ENCODE data around the gene MAGOHB.
A peak's percentile ranks its signal among the peaks of the same experiment; 100 is the strongest.
"Not testable (repeated sequence)": the region's sequence is repeated elsewhere in the genome, so short reads cannot be mapped to it uniquely, and the experiment has no call there.

MAGOHB gene

DNA sequence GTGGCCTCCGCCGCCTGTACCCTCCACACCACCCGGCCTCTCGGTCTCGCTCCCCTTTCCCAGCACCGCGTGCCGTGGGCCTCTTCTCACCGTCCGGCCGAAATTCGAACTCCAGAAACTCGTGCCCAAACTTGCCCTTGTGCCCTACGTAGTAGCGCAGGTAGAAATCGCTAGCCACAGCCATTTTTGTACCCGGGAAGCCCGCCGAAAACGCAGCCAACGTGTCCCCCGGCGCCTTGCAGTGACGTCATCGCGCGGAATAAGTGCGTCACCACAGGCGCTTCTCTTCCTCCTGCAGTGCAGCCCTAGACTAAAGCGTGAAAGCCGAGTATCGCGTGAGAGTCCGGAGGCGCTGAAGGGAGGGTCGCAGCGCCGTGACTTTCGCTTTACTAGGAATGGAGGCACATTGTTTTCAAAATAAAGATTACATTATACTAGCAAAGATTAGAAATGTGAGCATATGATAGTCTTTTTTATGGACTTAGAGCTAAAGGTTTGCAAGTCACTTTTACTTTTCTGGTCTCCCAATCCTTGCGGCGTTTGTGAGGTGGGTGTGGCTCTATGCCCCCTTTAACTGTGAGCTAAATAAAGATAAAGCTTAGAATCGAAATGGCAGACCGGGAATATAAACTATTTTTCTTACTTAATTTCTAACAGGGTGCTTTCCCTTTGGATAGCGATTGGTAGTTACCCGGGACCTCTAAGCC lies at the start of gene MAGOHB:
Gene MAGOHB (minus strand): TSS at position 261 of the 707 bp plus-strand sequence. CDS start 77 bp downstream, at position 184.
- peak; percentile 100 for DNase-seq

DNA sequence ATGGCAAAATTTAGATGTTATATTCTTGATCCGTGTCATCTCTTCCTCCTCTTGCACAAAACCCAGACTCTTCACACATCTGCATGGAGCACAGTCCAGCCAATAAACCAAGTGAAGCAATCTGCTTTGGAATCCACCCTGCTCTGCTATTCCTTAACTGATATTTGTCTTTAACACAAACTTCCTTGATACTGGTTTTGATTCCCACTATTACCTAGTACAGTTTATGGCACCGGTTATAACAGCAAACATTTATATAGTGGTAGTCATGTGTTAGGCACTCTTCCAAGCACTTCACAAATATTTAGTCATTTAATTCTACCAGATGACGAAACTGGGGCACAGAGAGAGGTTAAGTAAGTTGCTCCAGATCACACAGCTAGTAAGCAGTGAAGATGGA lies 47.9 kb upstream of the MAGOHB start:
- no peak for DNase-seq

- no peak for DNase-seq
These were observed 40.6 kb upstream of the MAGOHB start for GRCh38 chr12:10654003-10654402.

- no peak for DNase-seq
These were observed 38.8 kb upstream of the MAGOHB start for GRCh38 chr12:10652192-10652591.

DNA sequence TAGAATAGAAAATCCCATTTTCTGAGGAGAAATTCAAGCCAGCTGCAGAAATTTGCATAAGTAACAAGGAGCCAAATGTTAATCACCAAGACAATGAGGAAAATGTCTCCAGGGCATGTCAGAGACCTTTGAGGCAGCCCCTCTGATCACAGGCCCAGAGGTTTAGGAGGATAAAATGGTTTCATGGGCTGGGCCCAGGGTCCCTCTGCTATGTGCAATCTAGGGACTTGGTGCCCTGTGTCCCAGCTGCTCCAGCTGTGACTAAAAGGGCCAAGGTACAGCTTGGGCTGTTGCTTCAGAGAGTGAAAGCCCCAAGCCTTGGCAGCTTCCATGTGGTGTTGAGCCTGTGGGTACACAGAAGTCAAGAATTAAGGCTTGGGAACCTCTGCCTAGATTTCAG lies 33.2 kb upstream of the MAGOHB start:
- DNase-seq = not testable (repeated sequence)

- DNase-seq = no peak
These were observed 32.5 kb upstream of the MAGOHB start for GRCh38 chr12:10645910-10646309.

DNA sequence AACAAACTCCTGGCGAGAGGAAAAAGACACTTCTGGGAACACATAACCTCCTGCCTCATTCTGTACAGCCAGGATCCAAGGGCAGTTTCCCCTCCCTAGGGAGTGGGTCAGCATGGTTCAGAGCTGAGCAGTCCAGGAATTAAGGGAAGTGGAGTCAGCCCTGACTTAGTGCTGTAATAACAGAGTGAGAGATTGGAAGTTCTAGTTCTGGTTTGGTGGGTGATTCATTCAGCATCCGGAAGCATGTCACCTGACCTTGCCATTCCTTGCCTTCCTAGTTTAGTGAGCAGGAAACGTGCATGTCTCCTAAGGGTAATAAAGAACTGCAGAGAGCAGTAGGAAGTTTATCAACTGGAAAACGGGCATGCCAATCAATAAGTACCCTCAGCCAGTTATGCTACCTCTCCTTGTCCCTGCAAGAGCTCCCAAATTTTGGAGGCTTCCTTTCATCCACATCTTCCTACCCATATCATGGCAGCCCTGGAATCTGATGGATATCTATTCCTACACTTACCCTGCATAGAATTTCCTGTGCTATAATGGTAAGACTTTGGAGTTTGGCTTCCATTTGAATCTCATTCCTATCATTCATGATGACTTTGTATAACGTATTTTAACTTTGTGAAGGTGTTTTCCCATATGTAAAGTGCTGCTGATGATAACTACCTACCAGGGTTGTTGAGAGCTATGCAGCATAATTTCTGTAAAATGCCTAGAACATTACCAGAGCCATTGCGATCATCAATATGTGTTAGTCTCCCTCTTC lies 28.5 kb upstream of the MAGOHB start:
- no peak for DNase-seq

- DNase-seq = no peak
These were observed 25.3 kb upstream of the MAGOHB start for GRCh38 chr12:10638728-10639127.

DNA sequence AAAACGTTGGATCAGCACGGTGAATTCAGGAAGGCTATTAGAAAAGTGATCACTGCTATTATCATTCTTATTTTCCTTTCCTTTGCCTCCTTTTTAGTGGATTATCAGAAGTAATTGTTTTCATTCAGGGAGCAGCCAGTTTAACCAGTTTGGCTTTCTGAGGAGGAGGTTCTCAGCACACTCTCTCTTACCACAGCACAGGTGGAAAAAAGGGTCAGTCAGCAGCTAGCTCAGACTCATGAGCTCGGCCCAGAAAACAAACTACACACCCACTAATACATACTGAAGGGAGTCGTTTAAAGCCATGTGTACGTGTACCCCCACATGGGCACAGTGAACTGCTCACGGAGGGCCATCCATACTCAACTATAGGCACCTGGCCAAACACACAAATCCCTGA lies 23.2 kb upstream of the MAGOHB start:
- no peak for DNase-seq

DNA sequence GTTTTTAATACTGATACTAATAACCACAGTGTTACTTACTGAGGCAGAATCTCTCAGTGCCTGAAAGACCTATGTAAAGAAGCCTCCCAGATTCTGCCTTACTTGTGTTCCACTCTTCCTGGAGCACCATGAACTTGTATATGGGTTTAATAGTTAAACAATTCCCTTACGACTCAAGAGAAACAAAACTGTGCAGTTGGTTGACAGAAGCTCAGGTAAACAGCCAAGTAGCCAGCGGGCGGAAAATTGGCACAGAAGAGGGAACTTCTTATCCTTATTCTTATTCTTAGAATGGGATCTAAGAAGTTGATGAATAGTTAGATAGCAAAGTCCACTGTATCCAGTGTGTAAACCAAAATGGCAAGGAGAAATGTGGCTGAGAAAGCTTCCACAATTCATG lies 22.7 kb upstream of the MAGOHB start:
- DNase-seq = no peak

DNA sequence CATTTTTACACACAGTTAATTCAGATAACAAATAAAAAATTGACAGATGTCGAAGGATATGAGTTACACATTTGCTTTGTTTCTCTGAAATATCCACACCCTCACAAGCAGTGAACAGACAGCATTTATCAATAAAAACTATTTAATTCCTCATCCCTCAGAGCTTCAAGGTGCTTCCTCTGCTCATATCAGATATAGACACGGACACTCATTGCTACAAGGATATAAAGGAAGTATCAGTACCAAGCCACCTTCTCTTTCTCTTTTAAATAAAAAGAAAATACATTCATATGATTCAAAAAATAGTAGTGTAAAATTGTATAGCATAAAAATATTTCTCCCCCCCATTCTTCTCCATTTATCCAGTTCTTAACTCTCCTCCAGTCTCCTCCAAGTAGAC lies 21.9 kb upstream of the MAGOHB start:
- DNase-seq = no peak

DNA sequence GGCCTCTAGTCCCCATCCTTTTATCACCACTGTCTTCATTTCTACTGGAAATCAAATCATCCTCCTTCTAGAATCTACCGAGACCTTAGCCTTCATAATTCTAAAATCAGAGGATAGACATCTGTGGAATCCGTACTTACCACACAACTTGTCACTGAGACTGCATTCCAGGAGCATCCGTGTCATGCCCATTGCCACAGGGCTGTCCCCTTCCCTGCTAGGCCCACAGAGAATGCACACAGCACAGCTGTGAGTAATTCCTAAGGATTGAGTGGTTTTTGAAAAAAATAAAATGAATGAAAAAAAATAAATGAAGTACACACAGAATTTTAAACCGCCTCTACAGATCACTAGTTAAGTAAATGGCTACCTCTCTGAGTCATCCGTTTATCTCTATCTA lies 21.0 kb upstream of the MAGOHB start:
- DNase-seq = no peak

DNA sequence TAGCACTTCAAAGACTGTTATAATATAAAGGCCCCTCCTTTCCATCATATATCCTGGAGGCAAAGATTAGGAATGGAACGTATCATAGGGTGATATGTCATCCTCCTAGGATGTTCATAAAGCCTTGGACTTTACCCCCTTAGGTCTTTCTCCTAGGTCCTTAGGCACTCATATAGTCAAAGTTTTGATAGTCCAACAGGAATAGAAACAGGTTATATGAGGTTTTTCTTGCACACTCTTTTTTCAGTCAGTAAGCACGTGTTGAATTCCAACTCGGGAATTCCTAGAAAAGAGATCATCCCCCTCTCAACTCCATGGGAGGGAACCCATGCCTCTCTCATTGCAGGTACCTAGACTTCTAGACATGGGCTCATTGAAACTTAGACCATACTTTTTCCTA lies 20.1 kb upstream of the MAGOHB start:
- DNase-seq = no peak

GRCh38 chr12:10632226-10632625 lies 18.8 kb upstream of the MAGOHB start:
- DNase-seq = no peak

GRCh38 chr12:10624605-10625004 lies 11.2 kb upstream of the MAGOHB start:
- no peak for DNase-seq

- DNase-seq = no peak
These were observed 9.7 kb upstream of the MAGOHB start for GRCh38 chr12:10623131-10623530.

DNA sequence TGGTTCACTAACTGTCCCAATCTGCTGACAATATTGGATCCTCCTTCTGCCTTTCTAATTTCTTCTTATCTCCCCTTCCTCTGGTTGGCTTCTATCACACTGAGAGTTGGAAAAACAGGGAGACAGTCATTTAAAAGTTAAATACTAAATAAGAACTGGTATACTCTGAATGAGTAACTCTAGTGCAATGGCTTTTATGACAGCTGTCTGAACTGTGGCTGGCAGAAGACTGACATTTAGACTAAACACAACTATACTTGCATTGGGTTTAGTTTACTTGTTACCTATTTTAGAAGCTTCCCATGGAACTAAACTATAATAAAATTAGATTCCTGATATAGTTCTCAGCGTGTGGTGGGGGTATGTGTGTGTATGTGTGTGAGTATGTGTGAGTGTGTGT lies 7.9 kb upstream of the MAGOHB start:
- no peak for DNase-seq

- DNase-seq = no peak
These were observed 6.8 kb upstream of the MAGOHB start for GRCh38 chr12:10620078-10620779.

DNA sequence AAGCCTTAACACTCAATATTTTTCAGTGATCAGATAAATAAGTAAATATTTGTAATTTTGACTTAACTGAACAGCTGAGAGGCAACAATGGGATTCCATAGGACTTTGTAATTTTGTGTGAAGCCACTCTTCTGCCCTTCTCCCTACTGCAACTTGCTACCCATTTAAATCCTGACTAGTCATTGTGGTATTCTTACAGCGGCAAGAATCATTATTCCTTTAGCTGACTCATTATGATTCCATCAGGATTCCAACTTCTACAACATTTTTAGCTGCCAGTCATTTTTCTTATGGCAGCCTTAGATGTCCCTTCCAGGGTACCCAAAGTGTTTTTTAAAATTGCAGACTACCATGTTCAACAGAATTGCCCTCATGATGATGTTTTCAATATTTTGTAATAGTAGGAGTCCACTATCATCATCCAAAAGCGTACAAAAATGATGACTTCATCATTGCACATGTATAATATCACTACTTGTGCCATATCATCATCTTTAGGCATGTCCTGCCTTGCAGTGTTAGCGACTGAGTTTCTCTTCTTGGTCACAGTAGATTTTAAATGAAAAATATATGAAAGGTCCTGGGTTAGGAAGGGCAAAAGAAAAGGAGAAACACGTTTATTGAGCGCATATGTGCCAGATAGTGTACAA lies 5.1 kb upstream of the MAGOHB start:
- no peak for DNase-seq

DNA sequence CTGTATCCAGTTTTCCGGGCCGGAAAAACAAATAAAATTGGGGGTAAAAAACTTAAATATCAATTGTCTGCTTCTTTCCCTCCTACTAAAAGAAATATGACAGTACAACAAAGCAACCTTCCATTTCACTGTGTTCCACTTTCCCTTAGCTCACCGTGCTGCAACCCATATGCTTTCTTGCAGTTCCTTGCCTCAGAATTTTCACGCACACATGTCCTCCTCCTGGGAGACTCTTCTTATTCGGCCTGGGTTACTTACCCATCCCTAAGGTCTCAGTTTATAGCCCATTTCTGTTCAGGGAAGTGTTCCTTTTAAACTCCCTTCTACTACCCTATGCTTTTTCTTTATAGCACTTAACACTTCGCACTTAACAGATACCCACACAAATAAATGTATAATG lies 4.5 kb upstream of the MAGOHB start:
- no peak for DNase-seq

GRCh38 chr12:10615532-10615931 lies 2.1 kb upstream of the MAGOHB start:
- DNase-seq = no peak

DNA sequence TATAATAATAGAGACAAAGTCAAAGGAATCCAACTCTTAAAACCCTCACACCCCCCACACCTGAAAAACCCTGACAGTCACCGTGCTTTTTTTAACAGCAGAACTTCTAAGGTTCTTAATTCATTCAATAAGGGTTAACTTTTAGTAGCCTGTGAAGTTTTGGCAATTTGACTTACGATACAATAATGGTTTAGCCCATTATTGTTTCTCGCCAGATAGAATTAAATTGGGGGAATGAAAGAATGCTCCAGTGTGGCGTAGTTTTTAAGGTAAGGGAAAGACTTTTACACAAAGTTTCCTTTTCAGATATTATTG lies 604 bp upstream of the MAGOHB start:
- no peak for DNase-seq

- no peak for DNase-seq
These were observed 443 bp downstream of the MAGOHB start for GRCh38 chr12:10612984-10613348.

DNA sequence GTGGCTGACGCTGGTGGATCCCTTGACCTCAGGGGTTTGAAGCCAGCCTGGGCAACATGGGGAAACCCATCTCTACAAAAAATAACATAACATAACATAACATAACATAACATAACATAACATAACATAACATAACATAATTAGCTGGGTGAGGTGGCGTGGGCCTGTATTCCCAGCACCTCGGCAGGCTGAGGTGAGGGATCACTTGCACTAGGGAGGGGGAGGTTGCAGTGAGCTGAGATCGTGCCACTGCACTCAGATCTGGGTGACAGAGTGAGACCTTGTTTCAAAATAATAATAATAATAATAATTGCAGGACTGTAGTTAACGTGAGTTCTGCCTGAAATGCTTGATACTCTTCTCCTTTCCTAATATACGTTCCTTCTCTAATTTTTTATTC lies 1.3 kb downstream of the MAGOHB start:
- DNase-seq = no peak

All from stimulated activated CD4-positive, alpha-beta T cell treated with anti-CD3 and anti-CD28 coated beads, Interleukin-2, amount 100 ng/mL, for 48 hours (primary cell).